ENCODE measurements around the gene PYCARD. TPM values are rescaled to one million over a fixed set of nuclear protein-coding genes. Genes with fewer than 3 reads are reported as not detected.
"Not testable (repeated sequence)": the region's sequence is repeated elsewhere in the genome, so short reads cannot be mapped to it uniquely, and the experiment has no call there.

The PYCARD gene
- total RNA-seq, 1 donor from 2014 or later: 20.3 TPM

GRCh38 chr16:31179747-31180459 is 22.7 kb downstream of the PYCARD start, which contains the start of gene FUS:
FUS (plus strand) TSS chr16:31180139; CDS start chr16:31180215, 76 bp downstream.
- DNase-seq (ENCODE audit: low spot score) (peak; percentile 97), ATAC-seq (peak; percentile 93)
- intact Hi-C loops (cut with DNase I): no loop called here

GRCh38 chr16:31179219-31179746 is 23.3 kb downstream of the PYCARD start:
- no peak for DNase-seq (ENCODE audit: low spot score)
- peak; percentile 17 for ATAC-seq
- intact Hi-C loops (cut with DNase I): no loop called here

- DNase-seq (ENCODE audit: low spot score) (no peak), ATAC-seq (no peak)
- intact Hi-C loops (cut with DNase I): no loop called here
Observed at GRCh38 chr16:31177136-31177535, 25.4 kb downstream of the PYCARD start.

GRCh38 chr16:31170048-31170447 is 32.5 kb downstream of the PYCARD start:
- ATAC-seq; intact Hi-C loops (cut with DNase I); DNase-seq (ENCODE audit: low spot score): not testable (repeated sequence)

DNA sequence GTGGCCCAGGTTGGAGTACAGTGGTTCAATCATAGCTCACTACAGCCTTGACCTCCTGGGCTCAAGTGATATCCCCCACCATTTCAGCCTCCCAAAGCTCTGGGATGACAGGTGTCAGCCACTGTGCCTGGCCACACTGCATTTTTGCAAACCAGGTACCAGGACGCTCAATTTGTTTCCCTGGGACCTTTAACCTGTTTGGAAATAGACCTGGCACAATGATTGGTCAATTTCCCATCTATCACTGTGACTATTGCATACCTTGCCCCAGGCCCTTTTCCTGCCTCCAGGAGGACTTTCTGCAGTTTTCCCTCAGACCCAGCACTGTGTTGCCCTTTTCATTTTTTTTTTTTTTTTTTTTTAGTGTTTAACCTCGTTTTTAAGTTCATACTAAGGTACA is 33.7 kb downstream of the PYCARD start:
- DNase-seq (ENCODE audit: low spot score): no peak
- ATAC-seq: no peak
- intact Hi-C loops (cut with DNase I): no loop called here

GRCh38 chr16:31167315-31167714 is 35.2 kb downstream of the PYCARD start:
- DNase-seq (ENCODE audit: low spot score): no peak
- intact Hi-C loops (cut with DNase I): no loop called here
- ATAC-seq: no peak

DNA sequence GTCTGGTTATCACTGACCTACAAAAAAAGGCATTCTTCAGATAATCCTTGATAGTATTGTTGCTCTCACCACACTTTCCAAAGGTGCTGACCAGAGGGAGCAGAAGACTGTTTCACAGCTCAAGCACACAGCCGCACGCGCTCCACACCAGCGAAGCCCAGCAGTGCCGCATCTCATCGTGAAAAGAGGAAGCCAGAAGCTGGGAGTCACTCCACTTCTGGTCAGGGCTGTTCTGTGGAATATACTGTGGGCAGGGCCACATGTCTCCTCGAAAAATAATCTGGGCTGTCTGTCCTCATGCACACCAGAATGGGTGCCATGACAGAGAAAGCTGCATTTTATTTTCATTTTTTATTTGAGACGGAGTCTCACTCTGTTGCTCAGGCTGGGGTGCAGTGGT is 45.4 kb downstream of the PYCARD start:
- no peak for DNase-seq (ENCODE audit: low spot score)
- intact Hi-C loops (cut with DNase I): no loop called here
- ATAC-seq: peak; percentile 56

Other genes starting within 250 kb of the PYCARD start
- gene SETD1A, start 245.0 kb downstream of the PYCARD start, total RNA-seq: 17.8 TPM
- gene HSD3B7, start 217.6 kb downstream of the PYCARD start, total RNA-seq: 16.3 TPM
- gene STX1B, start 192.1 kb downstream of the PYCARD start, total RNA-seq: 2.1 TPM
- 93.5 TPM for gene STX4, start 169.2 kb downstream of the PYCARD start, total RNA-seq
- 6.8 TPM for gene ZNF668, start 128.5 kb downstream of the PYCARD start, total RNA-seq
- gene ZNF646, start 128.3 kb downstream of the PYCARD start, total RNA-seq: 16.3 TPM
- gene PRSS53, start 113.8 kb downstream of the PYCARD start, total RNA-seq: 3.1 TPM
- 65.0 TPM for gene VKORC1, start 108.0 kb downstream of the PYCARD start, total RNA-seq
- 35.0 TPM for gene BCKDK, start 94.4 kb downstream of the PYCARD start, total RNA-seq
- gene KAT8, start 85.1 kb downstream of the PYCARD start, total RNA-seq: 67.3 TPM
- not detected for gene PRSS8, start 67.0 kb downstream of the PYCARD start, total RNA-seq
- gene PRSS36, start 52.7 kb downstream of the PYCARD start, total RNA-seq: 4.3 TPM
- 259 TPM for gene FUS, start 22.6 kb downstream of the PYCARD start, total RNA-seq
- 0.40 TPM for gene TRIM72, start 11.4 kb upstream of the PYCARD start, total RNA-seq
- gene PYDC1, start 14.4 kb upstream of the PYCARD start, total RNA-seq: not detected
- 26.2 TPM for gene ITGAM, start 57.2 kb upstream of the PYCARD start, total RNA-seq
- gene ITGAX, start 152.4 kb upstream of the PYCARD start, total RNA-seq: 41.1 TPM
- gene ITGAD, start 190.6 kb upstream of the PYCARD start, total RNA-seq: 0.89 TPM
- not detected for gene COX6A2, start 225.6 kb upstream of the PYCARD start, total RNA-seq
- 1.5 TPM for gene ZNF843, start 240.0 kb upstream of the PYCARD start, total RNA-seq

Data from sciatic nerve (tissue), 2 donors.